Peyer's patch (tissue), 4 donors: ENCODE results near the gene NOS3. TPM values are rescaled to one million over a fixed set of nuclear protein-coding genes. Genes with fewer than 3 reads are reported as not detected.

Experiments used
- DNase-seq, 3 donors: peaks; one replicate each; pipeline ENCODE4 v3.0.0-alpha.2; 2017 to 2019
- H3K27ac ChIP-seq, 4 donors: fragments of 200-600 bp; sonication (generic); one replicate each; pipeline ENCODE4 v1.5.1; 2016 to 2019
- H3K27me3 ChIP-seq, 2 donors: fragments of 200-600 bp; sonication (generic); one replicate each; pipeline ENCODE4 v1.5.1; 2019
- H3K36me3 ChIP-seq, 3 donors: fragments of 200-600 bp; sonication (generic); one replicate each; pipeline ENCODE4 v1.5.1; 2016 to 2019
- H3K4me1 ChIP-seq, 4 donors: fragments of 200-600 bp; sonication (generic); one replicate each; pipeline ENCODE4 v1.5.1; 2016 to 2019
- H3K4me3 ChIP-seq, 4 donors: fragments of 200-600 bp; sonication (generic); 1 replicate in 3 of 4; 2 replicates in 1 of 4; pipeline ENCODE4 v1.5.1; 2016 to 2019; ENCODE audit warnings: mild to moderate bottlenecking in 1 of 4
- H3K9me3 ChIP-seq, 4 donors: fragments of 200-600 bp; sonication (generic); one replicate each; pipeline ENCODE4 v1.5.1; 2016 to 2019; ENCODE audit warnings: mild to moderate bottlenecking in 1 of 4
- POLR2A ChIP-seq, 2 donors: fragments of 450-650 bp; IDR thresholded peaks; one replicate each; pipeline ENCODE4 v1.5.1; 2017; ENCODE audit warnings: antibody characterized with exemption in 2 of 2, mild to moderate bottlenecking in 2 of 2, moderate library complexity in 2 of 2
- total RNA-seq, 4 donors: library from RNA; depleted of rRNA; stranded (reverse); fragments of >200 nt; gene quantifications; one replicate each; pipeline ENCODE4 v1.1.0, GENCODE V29; 2016
- TF ChIP-seq, protein P1 (sequence below), 6 experiments: fragments of 450-650 bp in 4 of 6; fragments of 200-600 bp in 2 of 6; sonication (generic) in 1 of 6; IDR thresholded peaks; one replicate each; pipeline ENCODE4 v1.5.1; 2017 to 2019; ENCODE audit warnings: antibody characterized with exemption in 6 of 6, mild to moderate bottlenecking in 3 of 6, moderate library complexity in 1 of 6

Gene NOS3
- total RNA-seq, 4 donors from 2014 or later, result 1.2 to 18.2 (median 5.4) TPM

DNA sequence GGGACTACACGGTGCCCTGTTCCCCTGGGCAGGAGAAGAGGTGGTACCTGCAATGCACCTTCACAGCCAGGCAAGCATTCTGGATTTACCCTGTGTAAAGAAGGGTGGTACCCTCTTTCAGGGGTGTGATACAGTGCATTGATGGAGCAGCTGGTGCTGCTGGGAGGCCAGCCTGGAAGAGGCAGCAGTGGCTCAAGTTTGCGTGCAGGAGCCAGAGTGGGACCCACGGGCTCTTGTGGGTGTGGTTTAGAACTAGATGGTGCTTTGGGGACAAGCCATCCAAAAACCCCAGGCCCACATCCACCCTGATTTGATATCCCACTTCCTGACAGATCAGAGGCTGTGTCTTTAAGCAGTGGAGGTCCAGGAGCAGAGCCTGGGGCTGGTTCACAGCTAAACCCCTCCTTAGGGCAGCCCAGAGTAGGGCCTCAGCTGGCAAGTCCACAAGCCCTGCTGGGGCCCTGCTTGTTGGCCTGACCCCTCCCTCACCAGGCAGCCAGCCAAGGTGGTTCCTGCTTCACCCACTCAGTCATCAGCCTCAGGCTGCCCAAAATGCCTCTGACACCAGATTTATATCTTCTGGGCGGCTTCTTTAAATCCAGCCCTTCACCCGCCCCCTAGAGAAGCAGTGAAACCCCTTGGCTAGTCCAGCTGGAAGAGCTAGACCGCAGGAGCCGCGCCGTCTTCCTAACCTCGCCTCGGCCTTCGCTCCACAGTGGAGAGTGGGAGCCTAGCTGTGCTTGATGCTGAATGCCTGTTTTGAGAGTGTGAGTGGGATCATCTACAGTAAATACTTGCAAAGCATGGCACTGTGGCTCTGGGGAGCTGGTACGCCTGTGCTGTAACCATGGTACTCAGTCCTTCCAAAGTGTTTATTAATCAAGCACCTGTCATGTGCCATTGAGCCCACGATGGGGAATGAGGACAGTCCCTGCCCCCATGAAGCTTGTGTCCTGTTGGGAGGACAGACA is 56.1 kb downstream of the NOS3 start:
- no peak for DNase-seq
- no peak overlapping the region for H3K4me3 ChIP-seq
- H3K27ac ChIP-seq, result no peak overlapping the region
- no peaks in the 10 kb centered on the region for H3K27me3 ChIP-seq
- H3K4me1 ChIP-seq, result peaks cover 0 to 9% (median 4%) of the 10 kb centered on the region in 4 donors
- H3K9me3 ChIP-seq, result no peaks in the 10 kb centered on the region
- TF ChIP-seq, protein P1, sequence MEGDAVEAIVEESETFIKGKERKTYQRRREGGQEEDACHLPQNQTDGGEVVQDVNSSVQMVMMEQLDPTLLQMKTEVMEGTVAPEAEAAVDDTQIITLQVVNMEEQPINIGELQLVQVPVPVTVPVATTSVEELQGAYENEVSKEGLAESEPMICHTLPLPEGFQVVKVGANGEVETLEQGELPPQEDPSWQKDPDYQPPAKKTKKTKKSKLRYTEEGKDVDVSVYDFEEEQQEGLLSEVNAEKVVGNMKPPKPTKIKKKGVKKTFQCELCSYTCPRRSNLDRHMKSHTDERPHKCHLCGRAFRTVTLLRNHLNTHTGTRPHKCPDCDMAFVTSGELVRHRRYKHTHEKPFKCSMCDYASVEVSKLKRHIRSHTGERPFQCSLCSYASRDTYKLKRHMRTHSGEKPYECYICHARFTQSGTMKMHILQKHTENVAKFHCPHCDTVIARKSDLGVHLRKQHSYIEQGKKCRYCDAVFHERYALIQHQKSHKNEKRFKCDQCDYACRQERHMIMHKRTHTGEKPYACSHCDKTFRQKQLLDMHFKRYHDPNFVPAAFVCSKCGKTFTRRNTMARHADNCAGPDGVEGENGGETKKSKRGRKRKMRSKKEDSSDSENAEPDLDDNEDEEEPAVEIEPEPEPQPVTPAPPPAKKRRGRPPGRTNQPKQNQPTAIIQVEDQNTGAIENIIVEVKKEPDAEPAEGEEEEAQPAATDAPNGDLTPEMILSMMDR (IDR thresholded peaks at IDR 0.05), result no peak
- no peak for TF ChIP-seq POLR2A (IDR thresholded peaks at IDR 0.05)
- peaks cover 0 to 16% (median 0%) of the 10 kb centered on the region in 3 donors for H3K36me3 ChIP-seq

DNA sequence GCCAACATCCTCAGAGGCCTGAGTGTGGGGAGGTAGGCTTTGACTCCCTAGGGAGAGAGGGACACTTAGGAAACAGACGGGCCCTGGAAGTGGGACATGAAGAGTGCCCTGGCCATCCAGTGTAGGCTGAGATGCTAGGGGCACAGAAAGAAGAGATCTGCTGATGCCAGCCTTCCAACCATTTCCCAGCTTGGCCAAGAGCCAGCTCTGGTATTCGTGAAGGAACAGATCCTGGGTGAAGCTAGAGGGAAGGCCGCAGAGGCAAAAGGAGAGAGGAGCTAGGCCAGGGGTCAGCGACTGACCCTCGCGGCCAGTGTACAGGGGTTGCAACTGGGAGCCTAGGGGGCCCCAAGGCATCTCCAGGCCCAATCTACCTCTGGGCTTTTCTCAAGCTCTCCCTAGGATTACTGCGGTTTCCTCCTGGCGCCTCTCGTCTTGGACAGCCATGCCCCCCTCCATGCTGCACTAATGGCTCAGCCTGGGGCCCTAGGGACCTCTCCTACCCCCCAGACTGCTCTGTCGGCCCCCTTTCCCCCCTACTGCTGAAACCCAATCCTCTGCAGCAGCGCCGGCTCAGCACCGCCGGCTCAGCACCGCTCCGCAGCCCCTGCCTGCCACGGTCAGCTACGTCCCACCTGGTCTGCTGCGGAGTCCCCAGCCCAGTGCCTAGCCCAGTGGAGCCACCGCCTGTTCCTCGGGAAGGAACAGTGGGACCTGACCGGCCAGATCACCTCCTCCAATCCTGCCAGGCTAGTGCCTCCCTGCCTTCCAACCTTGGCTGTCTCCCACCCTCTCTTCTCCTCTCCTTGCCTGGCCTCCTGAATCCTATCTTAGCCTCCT is 57.4 kb downstream of the NOS3 start, which contains the start of gene ASIC3:
ASIC3 (plus strand) TSS at position 556 of the 840 bp plus-strand sequence. CDS start 355 bp downstream, outside the sequence.
- H3K4me3 ChIP-seq, result no peak within 1 kb of the TSS
- peaks cover 0 to 12% (median 0%) of the 10 kb centered on the region in 3 donors for H3K36me3 ChIP-seq
- H3K9me3 ChIP-seq, result no peaks in the 10 kb centered on the region
- no peak for DNase-seq
- TF ChIP-seq, protein P1 (IDR thresholded peaks at IDR 0.05), result no peak
- no peak for TF ChIP-seq POLR2A (IDR thresholded peaks at IDR 0.05)
- no peak within 1 kb of the TSS for H3K27ac ChIP-seq
- no peaks in the 10 kb centered on the region for H3K27me3 ChIP-seq
- peaks cover 0 to 9% (median 4%) of the 10 kb centered on the region in 4 donors for H3K4me1 ChIP-seq

DNA sequence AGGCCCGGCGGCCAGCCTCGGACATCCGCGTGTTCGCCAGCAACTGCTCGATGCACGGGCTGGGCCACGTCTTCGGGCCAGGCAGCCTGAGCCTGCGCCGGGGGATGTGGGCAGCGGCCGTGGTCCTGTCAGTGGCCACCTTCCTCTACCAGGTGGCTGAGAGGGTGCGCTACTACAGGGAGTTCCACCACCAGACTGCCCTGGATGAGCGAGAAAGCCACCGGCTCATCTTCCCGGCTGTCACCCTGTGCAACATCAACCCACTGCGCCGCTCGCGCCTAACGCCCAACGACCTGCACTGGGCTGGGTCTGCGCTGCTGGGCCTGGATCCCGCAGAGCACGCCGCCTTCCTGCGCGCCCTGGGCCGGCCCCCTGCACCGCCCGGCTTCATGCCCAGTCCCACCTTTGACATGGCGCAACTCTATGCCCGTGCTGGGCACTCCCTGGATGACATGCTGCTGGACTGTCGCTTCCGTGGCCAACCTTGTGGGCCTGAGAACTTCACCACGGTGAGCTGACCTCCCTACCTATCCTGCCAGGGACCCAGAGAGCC is 58.2 kb downstream of the NOS3 start:
- H3K4me3 ChIP-seq, result no peak overlapping the region
- no peak for DNase-seq
- TF ChIP-seq, protein P1 (IDR thresholded peaks at IDR 0.05), result no peak
- TF ChIP-seq POLR2A (IDR thresholded peaks at IDR 0.05), result no peak
- H3K27me3 ChIP-seq, result no peaks in the 10 kb centered on the region
- H3K36me3 ChIP-seq, result peaks cover 0 to 10% (median 0%) of the 10 kb centered on the region in 3 donors
- H3K27ac ChIP-seq, result no peak overlapping the region
- H3K4me1 ChIP-seq, result peaks cover 0 to 9% (median 4%) of the 10 kb centered on the region in 4 donors
- no peaks in the 10 kb centered on the region for H3K9me3 ChIP-seq

DNA sequence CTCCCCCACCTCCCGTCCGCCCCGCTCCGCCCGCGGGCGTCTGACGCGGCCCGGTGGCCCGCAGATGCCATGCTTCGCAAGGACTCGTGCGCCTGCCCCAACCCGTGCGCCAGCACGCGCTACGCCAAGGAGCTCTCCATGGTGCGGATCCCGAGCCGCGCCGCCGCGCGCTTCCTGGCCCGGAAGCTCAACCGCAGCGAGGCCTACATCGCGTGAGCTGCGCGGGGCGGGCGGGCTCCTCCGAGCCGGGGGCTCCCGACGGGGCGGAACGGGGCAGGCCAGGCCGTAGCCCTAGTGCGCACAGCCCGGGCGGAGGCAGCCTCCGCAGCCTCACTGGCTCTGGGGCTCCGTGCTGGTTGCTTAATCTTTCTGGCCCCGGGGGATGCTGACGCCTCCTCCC is 60.3 kb downstream of the NOS3 start:
- Histone ChIP-seq H3K9me3 (no peaks in the 10 kb centered on the region), H3K27ac (no peak overlapping the region), H3K36me3 (no peaks in the 10 kb centered on the region), H3K4me3 (peak overlapping the region in 1 of 4 donors; percentile 14), H3K27me3 (no peaks in the 10 kb centered on the region), H3K4me1 (peaks cover 0 to 9% (median 4%) of the 10 kb centered on the region in 4 donors)
- peak in 2 of 3 donors; percentile 60 to 70 for DNase-seq
- TF ChIP-seq, protein P1 (IDR thresholded peaks at IDR 0.05), result no peak
- no peak for TF ChIP-seq POLR2A (IDR thresholded peaks at IDR 0.05)

DNA sequence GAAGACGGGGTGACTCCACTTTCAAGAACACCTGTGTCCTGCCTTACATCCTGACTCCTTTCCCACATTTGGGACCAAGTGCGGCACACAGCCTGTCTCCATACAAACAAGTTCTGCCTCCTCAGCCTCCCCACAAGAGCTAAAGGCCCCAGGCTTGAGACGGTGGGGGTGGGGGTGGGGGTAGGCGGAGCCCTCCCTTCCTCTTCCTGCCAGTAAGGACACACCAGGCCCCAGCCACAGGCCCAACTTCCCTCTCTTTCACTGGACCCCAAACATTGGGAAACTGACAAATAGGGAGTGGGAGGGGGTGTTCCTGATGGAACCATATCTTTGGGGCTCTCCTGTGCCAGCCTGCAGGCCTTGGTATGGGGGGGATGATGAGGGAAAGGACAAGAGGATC is 62.3 kb downstream of the NOS3 start:
- Histone ChIP-seq H3K36me3 (no peaks in the 10 kb centered on the region), H3K4me1 (peaks cover 0 to 16% (median 11%) of the 10 kb centered on the region in 4 donors)
- TF ChIP-seq, protein P1 (IDR thresholded peaks at IDR 0.05), result no peak

More for the DNA sequence above, 62.3 kb downstream of the NOS3 start:
- no peaks in the 10 kb centered on the region for H3K9me3 ChIP-seq
- no peak for DNase-seq
- no peaks in the 10 kb centered on the region for H3K27me3 ChIP-seq
- no peak overlapping the region for H3K4me3 ChIP-seq
- no peak overlapping the region for H3K27ac ChIP-seq
